GM19455 (cell line): ENCODE results near the gene FOXP4.
"Not testable (repeated sequence)": the region's sequence is repeated elsewhere in the genome, so short reads cannot be mapped to it uniquely, and the experiment has no call there.

ENCODE experiments used
- ATAC-seq: cut with Tn5 transposase; IDR thresholded peaks from one replicate; pipeline ENCODE4 v1.9.1; 2021; ENCODE audit not compliant: unreplicated experiment

FOXP4 gene

GRCh38 chr6:41597246-41598000 is 51.2 kb downstream of the FOXP4 start:
- no peak for ATAC-seq

- no peak for ATAC-seq
These were observed 52.5 kb downstream of the FOXP4 start for GRCh38 chr6:41598670-41599014.

GRCh38 chr6:41599015-41599851 is 53.1 kb downstream of the FOXP4 start:
- ATAC-seq: no peak

DNA sequence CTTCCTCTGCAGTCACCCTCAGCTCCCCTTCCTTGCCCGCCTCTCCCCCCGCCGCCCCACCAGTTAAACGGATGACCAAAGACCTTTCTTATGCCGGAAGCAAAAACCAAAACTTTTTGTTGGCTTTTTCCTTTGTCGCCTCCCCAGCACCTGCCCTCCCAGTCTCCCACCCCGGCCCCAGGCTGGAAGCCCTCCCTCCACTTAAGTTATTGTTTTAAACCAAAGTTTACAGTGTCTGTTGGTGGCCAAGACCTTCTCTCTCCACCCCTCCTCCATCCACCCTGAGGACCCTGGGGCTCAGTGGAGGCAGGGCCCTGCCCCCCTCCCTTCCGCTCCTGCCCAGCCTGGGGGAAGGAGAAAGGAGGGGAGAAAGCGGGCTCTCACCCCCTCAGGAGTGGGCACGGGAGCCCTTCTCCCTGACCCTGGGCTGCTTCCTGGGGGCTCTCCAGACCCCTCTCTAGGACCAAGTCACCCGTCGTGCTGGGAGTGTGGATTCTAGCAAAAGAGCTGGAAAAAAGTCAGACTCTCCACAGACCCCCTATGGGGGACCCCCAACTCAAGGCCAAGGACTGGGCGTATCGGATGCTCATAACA is 53.8 kb downstream of the FOXP4 start:
- ATAC-seq: no peak

GRCh38 chr6:41600499-41601247 is 54.5 kb downstream of the FOXP4 start:
- no peak for ATAC-seq

- ATAC-seq: no peak
These were observed 55.0 kb downstream of the FOXP4 start for GRCh38 chr6:41601248-41601549.

GRCh38 chr6:41602422-41602743 is 56.2 kb downstream of the FOXP4 start:
- no peak for ATAC-seq

GRCh38 chr6:41602864-41603608 is 56.9 kb downstream of the FOXP4 start:
- ATAC-seq: no peak

DNA sequence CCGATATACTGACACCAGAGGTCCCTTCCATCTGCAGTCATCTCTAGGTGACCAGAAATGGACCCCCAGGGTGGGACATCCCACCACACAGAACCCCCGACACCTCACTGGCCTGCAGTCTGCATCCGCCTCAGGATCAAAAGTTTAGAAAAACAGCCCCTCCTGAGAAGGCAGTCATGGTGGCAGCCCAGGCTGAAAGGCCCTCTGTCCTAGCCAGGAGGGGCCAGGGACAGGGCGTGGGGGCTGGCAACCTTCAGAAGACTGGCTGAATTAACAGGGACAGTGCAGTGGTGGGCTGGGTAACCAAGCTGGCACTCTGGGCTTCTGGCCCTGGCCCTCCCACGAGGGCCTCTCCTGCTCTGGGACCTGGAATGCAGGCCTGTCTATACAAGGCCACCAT is 57.8 kb downstream of the FOXP4 start:
- ATAC-seq: no peak

- ATAC-seq: no peak
These were observed 59.5 kb downstream of the FOXP4 start for GRCh38 chr6:41605649-41606048.

DNA sequence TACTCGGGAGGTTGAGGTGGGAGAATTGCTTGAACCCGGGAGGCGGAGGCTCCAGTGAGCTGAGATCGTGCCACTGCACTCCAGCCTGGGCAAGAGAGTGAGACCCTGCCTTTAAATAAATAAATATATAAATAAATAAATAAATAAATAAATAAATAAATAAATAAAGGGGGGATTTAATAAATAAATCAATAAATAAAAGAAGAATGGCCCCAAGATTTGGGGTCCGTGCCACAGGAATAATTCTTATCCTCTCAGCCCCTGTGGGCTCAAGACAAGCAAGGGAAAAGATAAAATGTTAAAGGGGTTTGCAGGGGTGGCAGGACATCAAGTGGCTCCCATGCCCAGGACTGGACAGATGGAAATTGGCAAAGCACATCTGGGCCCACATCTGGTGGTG is 60.9 kb downstream of the FOXP4 start:
- no peak for ATAC-seq

DNA sequence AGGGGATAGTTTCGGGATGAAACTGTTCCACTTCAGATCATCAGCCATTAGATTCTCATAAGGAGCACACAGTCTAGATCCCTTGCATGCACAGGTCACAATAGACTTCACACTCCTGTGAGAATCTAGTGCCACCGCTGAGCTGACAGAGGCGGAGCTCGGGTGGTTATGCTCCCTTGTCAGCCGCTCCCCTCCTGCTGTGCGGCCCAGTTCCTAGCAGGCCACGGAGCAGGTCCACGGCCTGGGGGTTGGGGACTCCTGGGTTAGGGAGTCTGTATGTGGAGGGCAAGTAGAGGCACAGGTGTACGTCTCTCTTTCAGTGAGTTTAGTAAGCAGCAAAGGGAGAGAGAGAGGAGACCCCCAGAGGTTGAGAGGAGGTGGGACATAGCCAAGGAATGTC is 61.6 kb downstream of the FOXP4 start:
- ATAC-seq: no peak

GRCh38 chr6:41608443-41609151 is 62.4 kb downstream of the FOXP4 start:
- ATAC-seq: no peak

- no peak for ATAC-seq
These were observed 68.5 kb downstream of the FOXP4 start for GRCh38 chr6:41614715-41615114.

DNA sequence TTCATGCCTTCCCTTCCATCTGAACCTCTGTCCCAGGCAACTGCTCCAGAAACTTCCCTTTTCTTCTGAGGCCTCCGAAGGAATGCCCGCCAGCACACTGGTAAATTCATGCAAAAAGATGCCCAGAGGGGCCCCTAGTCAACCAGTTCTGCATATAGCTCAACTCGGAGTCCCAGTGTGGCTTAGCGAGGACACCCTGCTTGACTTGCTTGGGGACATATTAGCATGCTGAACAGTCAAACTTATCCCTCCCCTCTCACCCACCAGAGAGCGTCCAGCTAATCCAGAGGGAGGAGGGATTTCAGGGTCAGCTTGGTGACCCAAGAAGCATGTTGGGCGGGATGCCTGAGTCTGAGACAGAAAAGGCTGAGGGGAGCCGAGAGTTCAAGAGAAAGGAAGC is 69.1 kb downstream of the FOXP4 start:
- ATAC-seq: no peak

GRCh38 chr6:41618598-41618997 is 72.4 kb downstream of the FOXP4 start:
- no peak for ATAC-seq

- not testable (repeated sequence) for ATAC-seq
These were observed 73.0 kb downstream of the FOXP4 start for GRCh38 chr6:41619193-41619592.

- ATAC-seq: no peak
These were observed 75.2 kb downstream of the FOXP4 start for GRCh38 chr6:41621367-41621766.

DNA sequence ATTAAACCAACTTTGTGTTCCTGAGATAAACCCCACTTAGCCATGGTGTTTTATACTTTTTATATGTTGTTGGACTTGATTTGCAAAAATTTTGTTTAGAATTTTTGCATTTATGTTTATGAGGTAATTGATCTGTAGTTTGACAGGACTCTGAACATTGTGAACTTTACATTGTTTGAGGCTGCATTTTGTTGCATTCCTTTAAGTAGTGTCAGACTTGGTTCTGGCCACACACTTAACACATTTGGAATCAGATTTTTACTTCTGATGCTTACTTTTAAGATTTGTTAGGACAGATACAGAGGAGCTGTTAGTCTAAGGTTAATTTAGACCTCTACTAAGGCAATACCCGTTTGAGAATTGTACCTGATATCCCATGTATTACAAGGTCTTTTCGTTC is 75.6 kb downstream of the FOXP4 start:
- ATAC-seq: no peak

GRCh38 chr6:41622206-41622988 is 76.2 kb downstream of the FOXP4 start:
- no peak for ATAC-seq
